ENCODE data around the gene TMEM154. TPM values are rescaled to one million over a fixed set of nuclear protein-coding genes. Genes with fewer than 3 reads are reported as not detected.

Gene TMEM154
- total RNA-seq, 4 donors from 2014 or later, result 41.2 to 83.1 (median 60.5) TPM

- Histone ChIP-seq H3K4me1 (peaks cover 9 to 61% (median 14%) of the 10 kb centered on the region in 3 donors), H3K27me3 (no peaks in the 10 kb centered on the region), H3K4me3 (no peak overlapping the region), H3K9me3 (no peaks in the 10 kb centered on the region), H3K36me3 (no peaks in the 10 kb centered on the region), H3K27ac (peak overlapping the region; percentile 61 to 91 (median 89))
- DNase-seq, result no peak
- intact Hi-C loops (cut with DNase I), result no loop called here
- no peak for TF ChIP-seq POLR2A (IDR thresholded peaks at IDR 0.05)
- no peak for TF ChIP-seq CTCF (IDR thresholded peaks at IDR 0.05)
- 15 to 38% methylated on average over 6 of the region's 6 CpGs for WGBS, 2 donors
These were observed 30.1 kb upstream of the TMEM154 start for GRCh38 chr4:152709675-152710438.

- Histone ChIP-seq H3K9me3 (no peaks in the 10 kb centered on the region), H3K36me3 (no peaks in the 10 kb centered on the region), H3K4me1 (peaks cover 9 to 57% (median 14%) of the 10 kb centered on the region in 3 donors), H3K27me3 (no peaks in the 10 kb centered on the region), H3K4me3 (no peak overlapping the region), H3K27ac (peak overlapping the region; percentile 61 to 91 (median 89))
- WGBS, 2 donors, result 48 to 68% methylated on average over 4 of the region's 4 CpGs
- intact Hi-C loops (cut with DNase I), result no loop called here
- no peak for DNase-seq
- no peak for TF ChIP-seq POLR2A (IDR thresholded peaks at IDR 0.05)
- TF ChIP-seq CTCF (IDR thresholded peaks at IDR 0.05), result no peak
These were observed 29.0 kb upstream of the TMEM154 start for GRCh38 chr4:152708796-152709195.

- Histone ChIP-seq H3K27me3 (no peaks in the 10 kb centered on the region), H3K27ac (peak overlapping the region; percentile 61 to 91 (median 89)), H3K4me1 (peaks cover 9 to 55% (median 14%) of the 10 kb centered on the region in 3 donors), H3K36me3 (no peaks in the 10 kb centered on the region), H3K9me3 (no peaks in the 10 kb centered on the region), H3K4me3 (no peak overlapping the region)
- intact Hi-C loops (cut with DNase I), result no loop called here
- 33 to 40% methylated on average over 1 of the region's 1 CpG for WGBS, 2 donors
- no peak for TF ChIP-seq CTCF (IDR thresholded peaks at IDR 0.05)
- TF ChIP-seq POLR2A (IDR thresholded peaks at IDR 0.05), result no peak
- no peak for DNase-seq
These were observed 28.6 kb upstream of the TMEM154 start for GRCh38 chr4:152708361-152708760.

DNA sequence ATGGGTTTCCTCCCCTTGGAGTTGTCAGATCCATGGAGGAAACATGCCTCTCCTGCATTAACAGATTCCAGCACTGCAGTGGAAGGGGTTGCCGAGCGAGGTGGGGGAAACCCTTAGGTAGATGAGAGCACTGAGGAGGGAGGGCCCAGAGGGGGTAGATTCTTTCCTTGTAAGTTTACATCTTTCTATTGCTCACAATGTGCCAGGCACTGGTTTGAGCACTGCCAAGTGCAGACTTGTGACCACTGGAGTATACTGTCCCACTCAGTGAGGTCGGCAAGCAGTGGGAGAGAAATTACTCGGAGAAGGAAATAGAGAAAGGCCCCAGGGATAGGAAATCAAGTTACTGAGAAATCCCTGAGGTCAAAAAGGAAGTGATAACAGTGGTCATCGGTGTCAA lies 27.8 kb upstream of the TMEM154 start:
- TF ChIP-seq POLR2A (IDR thresholded peaks at IDR 0.05) (no peak), CTCF (IDR thresholded peaks at IDR 0.05) (no peak)
- no peaks in the 10 kb centered on the region for H3K27me3 ChIP-seq
- peak overlapping the region in 3 of 4 donors; percentile 88 to 91 (median 90) for H3K27ac ChIP-seq
- DNase-seq, result no peak
- intact Hi-C loops (cut with DNase I), result no loop called here
- WGBS, 2 donors, result 79% methylated on average over 5 of the region's 5 CpGs
- no peaks in the 10 kb centered on the region for H3K9me3 ChIP-seq
- H3K4me3 ChIP-seq, result no peak overlapping the region
- H3K4me1 ChIP-seq, result peaks cover 9 to 47% (median 14%) of the 10 kb centered on the region in 3 donors
- H3K36me3 ChIP-seq, result no peaks in the 10 kb centered on the region

DNA sequence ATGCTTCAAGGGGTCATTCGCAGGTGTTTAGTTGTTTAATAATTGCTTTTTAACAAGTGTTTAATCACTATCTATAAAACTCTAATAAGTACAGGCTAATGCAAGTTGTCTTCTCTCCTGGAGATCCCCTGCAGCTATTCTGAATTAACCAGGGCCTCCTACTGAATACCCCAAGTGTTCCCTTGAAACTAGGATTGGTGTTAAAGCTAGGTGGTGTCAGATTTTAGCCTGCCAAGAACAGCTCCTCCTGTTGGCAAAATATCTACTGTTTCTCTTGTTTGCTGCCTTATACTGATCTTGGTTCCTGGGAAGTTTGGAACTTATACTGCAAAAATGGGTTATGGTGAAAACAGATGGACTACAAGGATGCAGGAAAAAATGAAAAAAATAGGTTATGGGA lies 26.1 kb upstream of the TMEM154 start:
- 75 to 89% methylated on average over 1 of the region's 1 CpG for WGBS, 2 donors
- intact Hi-C loops (cut with DNase I), result no loop called here

More for the DNA sequence above, 26.1 kb upstream of the TMEM154 start:
- Histone ChIP-seq H3K4me1 (peaks cover 9 to 33% (median 10%) of the 10 kb centered on the region in 3 donors), H3K27ac (no peak overlapping the region), H3K36me3 (no peaks in the 10 kb centered on the region), H3K9me3 (no peaks in the 10 kb centered on the region), H3K4me3 (no peak overlapping the region), H3K27me3 (no peaks in the 10 kb centered on the region)
- DNase-seq, result no peak
- TF ChIP-seq POLR2A (IDR thresholded peaks at IDR 0.05) (no peak), CTCF (IDR thresholded peaks at IDR 0.05) (no peak)

Measured in esophagus squamous epithelium (tissue), 5 donors.